ENCODE measurements around the gene EXT2.

The EXT2 gene

DNA sequence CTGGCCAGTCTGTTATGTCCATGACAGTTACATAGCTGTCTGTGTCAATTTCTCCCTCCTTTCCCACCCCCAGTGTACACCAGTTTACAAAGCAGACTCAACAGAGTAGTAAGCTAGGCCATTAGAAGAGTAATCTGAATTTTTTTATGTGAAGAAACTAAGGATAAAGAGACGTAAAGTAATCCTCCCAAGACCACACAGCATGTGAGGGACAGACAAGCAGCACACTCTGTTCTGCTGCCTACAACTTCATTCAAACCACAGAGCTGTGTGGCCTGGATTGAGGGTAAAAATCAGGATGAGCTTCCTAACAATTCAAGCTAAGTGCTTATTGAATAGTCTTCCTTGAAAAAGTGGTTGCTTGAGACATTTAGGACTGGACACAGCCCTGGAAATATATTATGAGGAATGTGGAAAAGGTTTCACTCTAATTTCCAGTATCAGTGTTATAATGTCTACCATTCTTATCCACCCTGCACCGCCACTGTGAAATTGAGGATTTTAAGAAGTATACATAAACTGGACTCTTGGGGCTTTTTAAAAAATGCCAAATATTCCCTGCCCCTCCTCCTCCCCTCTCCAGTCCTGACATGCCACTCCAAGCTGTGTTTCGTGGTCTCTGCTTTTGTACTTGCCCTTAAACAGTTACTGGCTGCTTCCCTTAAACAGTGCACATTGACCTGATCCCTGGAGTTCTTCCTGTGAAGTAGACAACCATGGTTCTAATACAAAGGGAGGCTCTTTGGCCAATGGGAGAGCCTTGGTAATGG lies 40.9 kb downstream of the EXT2 start:
- no peak for DNase-seq

GRCh38 chr11:44137057-44137456 lies 41.6 kb downstream of the EXT2 start:
- no peak for DNase-seq

DNA sequence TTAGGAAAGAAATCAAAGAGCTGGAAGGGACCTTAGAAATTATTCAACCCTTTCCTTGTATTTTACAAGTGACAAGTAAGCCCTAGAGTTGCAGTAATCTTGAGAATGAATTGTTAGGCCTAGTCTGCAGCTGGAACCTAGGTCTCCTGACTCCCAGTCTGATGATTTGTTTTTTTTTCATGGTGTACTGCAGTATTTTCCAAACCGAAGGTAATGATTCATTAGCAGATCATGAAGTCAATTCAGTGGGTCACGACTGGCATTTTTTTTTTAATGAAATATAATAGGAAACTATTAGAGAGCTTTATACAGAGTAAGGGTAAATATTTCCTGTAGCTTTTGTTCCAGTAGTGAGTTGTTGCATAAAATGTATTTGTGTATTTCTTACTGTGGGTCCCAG lies 42.8 kb downstream of the EXT2 start:
- DNase-seq: no peak

DNA sequence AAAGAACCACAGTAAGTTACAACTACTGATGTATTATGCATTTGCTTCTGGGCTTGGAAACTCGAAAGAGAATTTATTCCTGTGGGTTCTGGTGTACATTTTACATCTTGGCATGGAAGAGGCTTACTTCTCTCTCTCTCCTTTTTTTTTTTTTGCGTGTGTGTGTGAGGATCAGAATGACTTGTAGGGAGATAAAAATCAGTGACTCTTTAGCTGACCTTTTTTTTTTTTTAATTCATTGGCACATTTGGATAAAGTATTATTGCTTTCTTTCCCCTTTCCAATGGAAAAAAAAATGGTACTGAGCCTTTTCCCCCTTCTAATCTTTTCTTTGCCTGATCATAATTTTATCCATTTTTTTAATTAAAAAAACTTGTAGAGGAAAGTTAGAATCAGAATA lies 43.5 kb downstream of the EXT2 start:
- DNase-seq: no peak

GRCh38 chr11:44139565-44140330 lies 44.3 kb downstream of the EXT2 start:
- no peak for DNase-seq

DNA sequence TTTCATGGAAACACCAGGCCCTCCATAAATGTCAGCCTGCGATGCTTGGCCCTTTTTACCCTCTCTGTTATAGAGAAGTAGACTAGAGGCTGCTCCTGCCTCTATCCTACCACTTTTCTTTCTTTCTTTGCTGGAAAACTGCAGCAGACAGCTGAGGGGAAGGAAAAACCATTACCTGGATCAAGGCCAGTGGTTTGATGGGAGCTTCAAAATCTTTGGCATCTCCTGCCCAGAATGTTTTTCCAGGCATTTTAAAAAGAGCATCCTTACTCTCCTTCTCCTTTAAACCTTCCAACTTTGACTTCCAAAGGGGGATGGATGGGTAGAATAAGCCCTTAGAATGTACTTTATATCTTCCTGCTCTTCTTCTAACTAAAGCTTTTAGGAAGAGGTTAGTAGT lies 44.9 kb downstream of the EXT2 start:
- no peak for DNase-seq

- no peak for DNase-seq
Measured at GRCh38 chr11:44140805-44141204, 45.3 kb downstream of the EXT2 start.

- DNase-seq: no peak
Measured at GRCh38 chr11:44143987-44144909, 48.8 kb downstream of the EXT2 start.

DNA sequence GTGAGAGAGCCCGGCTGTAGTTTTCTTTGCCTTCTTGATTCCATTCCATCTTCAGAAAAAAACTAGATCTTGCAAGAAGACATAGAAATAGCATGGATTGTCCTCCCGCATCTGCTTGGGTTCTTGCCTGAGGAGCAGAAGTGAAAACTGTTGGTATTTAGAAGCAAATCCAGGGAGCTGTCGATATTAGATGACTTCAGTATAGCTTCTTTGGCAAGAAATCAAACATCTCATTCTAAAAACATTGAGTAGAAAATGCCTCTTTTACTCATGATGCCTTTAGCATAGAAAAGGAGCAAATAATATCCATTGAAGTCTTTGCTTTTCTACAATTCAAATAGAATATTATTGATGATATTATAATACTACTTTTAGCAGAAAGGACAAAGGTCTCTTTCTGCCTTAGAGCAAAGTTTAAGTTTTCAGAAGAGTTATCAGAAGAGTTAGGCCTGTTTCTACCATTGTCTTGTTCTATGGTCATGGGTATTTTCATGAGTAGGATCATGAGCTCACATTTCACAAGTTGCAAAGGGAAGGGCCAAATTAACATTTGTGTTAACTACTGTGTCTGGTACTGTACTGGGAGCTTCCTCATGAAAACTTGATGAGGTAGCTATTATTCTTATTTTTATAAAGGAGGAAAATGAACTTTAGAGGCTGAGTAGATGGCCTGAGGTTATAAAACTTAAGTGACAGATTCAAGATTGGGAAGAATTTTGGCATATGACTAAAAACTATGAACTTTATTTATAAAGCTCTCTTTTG lies 49.7 kb downstream of the EXT2 start:
- no peak for DNase-seq

DNA sequence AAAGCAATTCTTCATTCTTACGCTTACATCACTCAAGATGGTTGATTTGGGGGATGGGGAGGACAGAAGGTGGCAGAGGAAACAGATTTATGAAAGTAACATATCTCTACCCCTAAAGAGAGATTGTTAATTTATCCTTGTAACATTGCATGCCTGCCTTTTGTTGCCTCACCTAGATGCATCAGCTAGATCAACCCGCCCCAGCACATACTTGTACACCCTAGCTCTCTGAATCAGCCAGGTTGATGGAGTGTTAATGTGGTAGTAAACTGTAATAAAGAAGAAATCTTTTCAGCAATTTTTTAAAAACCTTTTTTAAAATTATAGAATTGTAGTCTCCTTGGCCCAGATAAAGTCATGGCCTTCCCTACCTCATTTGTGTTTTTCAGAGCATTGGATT lies 51.5 kb downstream of the EXT2 start:
- no peak for DNase-seq

DNA sequence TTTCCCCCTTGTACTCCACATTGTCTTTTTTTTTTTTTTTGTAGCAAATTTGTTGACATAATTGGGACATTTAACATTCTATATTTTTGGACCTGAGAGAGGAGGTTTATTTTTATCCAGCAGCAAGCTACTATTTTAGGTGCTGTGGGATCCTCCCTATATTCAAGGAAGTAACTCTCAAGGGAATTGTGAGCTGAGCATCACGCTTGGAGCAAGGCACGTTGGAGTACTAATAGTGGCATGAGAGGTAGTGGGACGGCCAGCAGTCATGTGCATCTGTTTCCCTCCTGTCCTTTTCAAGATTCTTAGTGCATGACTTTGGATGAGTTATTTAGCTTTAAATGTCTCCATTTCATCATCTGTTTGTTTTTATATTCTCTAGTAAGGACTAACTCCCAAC lies 52.3 kb downstream of the EXT2 start:
- DNase-seq: no peak

GRCh38 chr11:44149651-44150050 lies 54.2 kb downstream of the EXT2 start:
- no peak for DNase-seq

GRCh38 chr11:44150401-44150800 lies 54.9 kb downstream of the EXT2 start:
- DNase-seq: no peak

- no peak for DNase-seq
Measured at GRCh38 chr11:44157019-44157418, 61.5 kb downstream of the EXT2 start.

DNA sequence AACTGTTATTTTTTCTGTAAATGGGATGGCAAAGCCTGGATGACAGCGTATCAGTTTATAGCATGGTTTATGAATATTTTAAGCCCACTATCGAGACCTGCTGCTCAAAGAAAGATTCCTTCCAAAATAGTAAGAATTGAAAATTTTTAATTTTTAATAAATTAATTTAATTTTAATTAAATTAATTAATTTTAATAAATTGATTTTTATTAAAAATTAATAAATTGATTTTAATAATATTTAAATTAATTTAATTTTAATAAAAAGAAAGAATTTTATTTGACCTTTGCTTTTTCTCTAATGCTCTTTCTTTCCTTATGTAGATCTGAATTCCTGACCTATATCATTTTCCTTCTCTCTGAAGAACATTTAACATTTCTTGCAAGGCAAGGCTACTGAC lies 62.9 kb downstream of the EXT2 start:
- no peak for DNase-seq

GRCh38 chr11:44159848-44160721 lies 64.6 kb downstream of the EXT2 start:
- DNase-seq: no peak

GRCh38 chr11:44162004-44162403 lies 66.5 kb downstream of the EXT2 start:
- DNase-seq: no peak

DNA sequence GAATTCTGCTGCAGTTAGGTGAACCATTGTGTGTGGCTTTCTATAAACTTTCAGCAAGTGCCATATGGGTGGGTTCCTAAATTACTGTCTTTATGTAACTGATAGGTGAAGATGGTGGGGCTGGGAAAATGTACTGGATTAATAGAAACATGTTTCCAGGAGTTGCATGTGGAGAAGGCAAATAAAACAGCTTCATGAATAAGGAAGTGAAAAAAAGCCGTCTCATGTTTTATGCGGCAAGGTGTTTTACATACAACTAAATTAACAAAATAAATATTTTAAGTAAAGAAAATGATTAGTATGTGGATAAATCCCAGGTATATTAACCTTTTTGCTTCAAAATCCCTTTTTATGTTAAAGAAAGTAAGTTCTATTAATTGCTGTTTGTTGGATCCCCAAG lies 67.2 kb downstream of the EXT2 start:
- DNase-seq: no peak

DNA sequence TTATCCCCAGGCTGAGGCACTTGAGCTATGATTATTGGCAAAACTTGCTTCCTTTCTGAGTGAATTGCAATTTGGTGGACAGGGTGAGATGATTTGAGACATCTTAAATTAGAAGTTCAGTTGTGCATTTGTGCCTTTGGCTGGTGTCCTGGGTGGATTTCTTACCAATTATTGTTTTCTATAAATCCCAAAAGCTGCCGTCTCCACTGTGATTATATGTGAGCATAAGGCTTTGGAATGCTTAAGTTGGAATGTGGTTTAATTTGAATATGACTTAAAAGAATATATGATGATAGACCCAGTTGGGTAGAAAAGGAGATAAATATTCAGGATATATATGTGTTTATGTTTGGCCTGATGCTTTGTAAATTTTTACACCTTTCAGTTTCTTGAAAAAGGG lies 70.0 kb downstream of the EXT2 start:
- DNase-seq: no peak

DNA sequence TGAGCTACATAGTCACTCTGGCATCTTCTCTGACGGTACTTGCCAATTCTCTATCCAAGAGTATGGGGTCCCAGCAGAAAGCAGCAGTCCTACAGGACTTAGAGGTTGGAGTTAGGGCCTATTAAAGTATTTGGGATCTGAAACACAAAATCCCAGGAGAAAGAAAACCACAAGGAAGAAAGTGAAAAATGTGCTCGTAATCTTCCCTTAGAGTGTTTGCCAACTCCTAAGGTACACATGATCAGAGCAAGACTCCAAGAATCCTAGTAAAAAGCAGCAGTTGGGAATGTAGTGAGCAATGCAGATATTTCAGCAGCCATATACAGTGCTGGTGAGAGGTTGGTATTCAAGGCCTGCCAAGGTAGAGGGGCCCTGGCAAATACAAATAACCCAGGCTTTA lies 71.6 kb downstream of the EXT2 start:
- no peak for DNase-seq

- peak; percentile 18 for DNase-seq
Measured at GRCh38 chr11:44171518-44171917, 76.0 kb downstream of the EXT2 start.

DNA sequence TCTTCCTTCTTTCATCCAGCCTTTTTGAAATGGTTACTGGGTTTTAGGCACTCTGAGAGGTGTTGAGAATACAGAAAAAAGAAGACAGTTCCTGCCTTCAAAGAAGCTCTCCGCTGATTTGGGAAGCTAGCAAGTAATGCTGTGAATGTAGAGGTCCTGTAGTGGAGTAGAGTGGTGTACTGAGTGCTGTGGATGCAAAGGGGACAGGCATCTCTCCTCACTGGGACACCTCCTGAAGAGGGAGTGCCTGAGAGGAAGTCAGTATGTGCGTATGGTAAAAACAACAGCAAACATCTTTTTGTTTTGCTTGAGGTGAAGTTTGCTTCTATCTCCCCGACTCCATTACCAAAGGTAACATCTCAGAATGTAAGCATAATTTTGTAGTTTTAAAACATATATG lies 77.5 kb downstream of the EXT2 start:
- DNase-seq: no peak
